Stimulated activated naive B cell treated with anti-CD40 and anti-IgM and Interleukin-4, amounts not matched to agents 10 μg/mL and 1 μg/mL and 100 μg/mL, for 72 hours (primary cell): Measurements from ENCODE around the gene TTLL5.
"Not testable (repeated sequence)": the region's sequence is repeated elsewhere in the genome, so short reads cannot be mapped to it uniquely, and the experiment has no call there.

Experiments
- ATAC-seq, 2 donors: fragments of 150-1000 bp; cut with Tn5 transposase; replicated peaks; 2 replicates each; pipeline ENCODE4 v1.10.0; 2021; ENCODE audit warnings: moderate library complexity in 1 of 2
- DNase-seq: peaks from one replicate; pipeline ENCODE4 v3.0.0; 2021
- H3K27ac Mint-ChIP-seq: one replicate; pipeline ENCODE4 v1.8.0; 2022; ENCODE audit warnings: mild to moderate bottlenecking, mixed read lengths
- H3K27me3 Mint-ChIP-seq, 2 donors: one replicate each; pipeline ENCODE4 v1.8.0; 2022; ENCODE audit warnings: mixed read lengths in 2 of 2
- H3K36me3 Mint-ChIP-seq, 2 donors: one replicate each; pipeline ENCODE4 v1.8.0; 2022; ENCODE audit warnings: mixed read lengths in 2 of 2, mild to moderate bottlenecking in 1 of 2
- H3K4me1 Mint-ChIP-seq, 2 donors: one replicate each; pipeline ENCODE4 v1.8.0; 2022; ENCODE audit warnings: mixed read lengths in 2 of 2, mild to moderate bottlenecking in 1 of 2
- H3K4me3 Mint-ChIP-seq, 2 donors: one replicate each; pipeline ENCODE4 v1.8.0; 2022; ENCODE audit warnings: mild to moderate bottlenecking in 2 of 2, mixed read lengths in 2 of 2, moderate library complexity in 1 of 2
- H3K9me3 Mint-ChIP-seq, 2 donors: one replicate each; pipeline ENCODE4 v1.8.0; 2022; ENCODE audit warnings: mixed read lengths in 2 of 2, mild to moderate bottlenecking in 1 of 2

Gene TTLL5

GRCh38 chr14:75842551-75842950, 181.5 kb downstream of the TTLL5 start:
- Mint-ChIP-seq H3K4me1 (no peaks in the 10 kb centered on the region), H3K27me3 (no peaks in the 10 kb centered on the region), H3K9me3 (peaks cover 7 to 8% of the 10 kb centered on the region in 2 donors), H3K27ac (no peak overlapping the region), H3K36me3 (peaks cover 19 to 35% of the 10 kb centered on the region in 2 donors), H3K4me3 (no peak overlapping the region)
- no peak for DNase-seq
- no peak for ATAC-seq

DNA sequence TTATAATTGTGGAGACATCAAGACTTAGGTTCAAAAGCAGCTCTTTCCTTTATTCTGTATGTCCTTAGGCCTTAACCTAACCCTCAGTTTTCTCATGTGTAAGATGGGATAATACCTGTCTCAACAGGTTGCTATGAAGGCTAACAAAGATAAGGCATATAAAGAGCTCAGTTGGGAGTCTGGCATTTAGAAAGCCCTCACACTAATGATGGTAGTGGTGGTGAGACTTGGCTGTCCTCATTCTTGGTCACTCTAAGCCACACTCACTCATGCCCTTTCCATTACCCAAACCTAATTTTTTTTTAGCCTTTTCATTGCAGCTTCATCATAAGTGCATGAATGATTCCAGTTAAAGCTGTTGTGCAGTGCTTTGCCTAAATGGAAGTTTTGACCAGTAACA, 183.4 kb downstream of the TTLL5 start:
- DNase-seq (no peak), ATAC-seq (no peak)
- no peaks in the 10 kb centered on the region for H3K9me3 Mint-ChIP-seq
- no peaks in the 10 kb centered on the region for H3K27me3 Mint-ChIP-seq
- peaks cover 7 to 27% of the 10 kb centered on the region in 2 donors for H3K36me3 Mint-ChIP-seq
- no peak overlapping the region for H3K27ac Mint-ChIP-seq
- no peak overlapping the region for H3K4me3 Mint-ChIP-seq
- no peaks in the 10 kb centered on the region for H3K4me1 Mint-ChIP-seq

DNA sequence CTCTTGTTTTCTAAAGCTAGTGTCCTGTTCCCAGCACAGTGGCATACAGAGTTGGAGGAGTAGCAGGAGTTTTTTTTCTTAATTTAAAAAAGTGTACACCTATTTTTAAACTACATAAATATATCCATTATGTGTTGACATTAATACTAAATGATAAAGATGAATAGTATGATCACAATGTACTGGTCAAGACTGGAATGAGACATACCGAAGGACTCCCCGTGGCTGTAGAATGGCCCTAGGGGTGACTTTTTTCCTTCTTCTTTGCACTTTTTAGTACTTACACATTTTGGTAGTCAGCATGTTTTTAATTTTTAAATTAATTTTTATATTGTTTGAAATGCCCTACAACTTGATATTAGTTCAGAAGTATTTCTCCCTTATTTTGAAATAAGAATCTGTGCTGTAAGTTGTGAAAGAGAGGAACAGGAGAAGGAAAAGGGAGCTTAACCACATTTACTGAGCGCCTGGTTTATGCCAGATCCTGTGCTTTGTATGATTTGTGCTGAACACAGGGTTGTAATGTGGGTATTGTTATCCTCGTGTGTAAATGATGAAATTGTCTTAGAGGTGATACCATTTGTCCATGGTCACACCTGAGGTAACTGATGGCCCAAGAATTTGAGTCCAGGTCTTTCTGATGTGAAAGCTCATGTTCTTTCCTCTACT, 184.2 kb downstream of the TTLL5 start:
- no peaks in the 10 kb centered on the region for H3K4me1 Mint-ChIP-seq
- no peak for DNase-seq
- no peak overlapping the region for H3K4me3 Mint-ChIP-seq
- H3K27me3 Mint-ChIP-seq: no peaks in the 10 kb centered on the region
- peaks cover 5 to 24% of the 10 kb centered on the region in 2 donors for H3K36me3 Mint-ChIP-seq
- ATAC-seq: no peak
- no peaks in the 10 kb centered on the region for H3K9me3 Mint-ChIP-seq
- no peak overlapping the region for H3K27ac Mint-ChIP-seq

DNA sequence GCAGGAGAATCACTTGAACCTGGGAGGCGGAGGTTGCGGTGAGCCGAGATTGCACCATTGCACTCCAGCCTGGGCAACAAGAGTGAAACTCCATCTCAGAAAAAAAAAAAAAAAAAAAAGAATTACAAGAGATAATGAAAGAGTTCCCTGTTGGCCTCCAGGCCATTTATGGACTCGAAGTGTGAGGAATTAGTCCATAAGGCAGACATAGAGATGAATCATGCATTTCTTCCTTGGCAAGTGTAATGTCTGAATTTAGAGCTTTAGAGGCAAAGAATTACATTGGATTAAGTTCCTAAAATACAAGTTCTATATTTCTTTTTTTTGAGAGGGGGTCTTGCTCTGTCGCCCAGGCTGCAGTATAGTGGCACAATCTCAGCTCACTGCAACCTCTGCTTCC, 185.6 kb downstream of the TTLL5 start:
- ATAC-seq, H3K9me3 Mint-ChIP-seq, H3K4me1 Mint-ChIP-seq, H3K4me3 Mint-ChIP-seq, H3K27ac Mint-ChIP-seq, H3K27me3 Mint-ChIP-seq, DNase-seq: not testable (repeated sequence)
- H3K36me3 Mint-ChIP-seq: peaks cover 5 to 15% of the 10 kb centered on the region in 2 donors

DNA sequence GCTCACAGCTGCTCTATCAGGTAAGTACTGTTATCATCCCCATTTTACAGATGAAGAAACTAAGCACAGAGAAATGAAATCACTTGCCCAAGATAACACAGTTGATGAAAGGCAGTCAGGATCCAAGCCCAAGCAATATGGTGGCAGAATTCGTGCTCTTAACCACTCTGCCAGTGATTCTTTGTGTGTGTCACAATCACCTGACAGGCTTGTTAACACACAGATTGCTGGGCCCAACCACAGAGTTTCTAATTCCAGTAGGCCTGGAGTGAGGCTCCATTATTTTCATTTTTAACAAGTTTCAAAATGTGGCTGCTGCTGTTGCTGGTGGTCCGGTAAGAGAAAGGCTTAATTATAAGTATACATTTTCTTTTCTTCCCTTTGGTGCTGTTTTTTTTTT, 186.5 kb downstream of the TTLL5 start:
- Mint-ChIP-seq H3K27me3 (no peaks in the 10 kb centered on the region), H3K27ac (no peak overlapping the region), H3K4me3 (no peak overlapping the region), H3K9me3 (no peaks in the 10 kb centered on the region), H3K36me3 (peaks cover 3 to 12% of the 10 kb centered on the region in 2 donors), H3K4me1 (no peaks in the 10 kb centered on the region)
- DNase-seq: no peak
- ATAC-seq: no peak

DNA sequence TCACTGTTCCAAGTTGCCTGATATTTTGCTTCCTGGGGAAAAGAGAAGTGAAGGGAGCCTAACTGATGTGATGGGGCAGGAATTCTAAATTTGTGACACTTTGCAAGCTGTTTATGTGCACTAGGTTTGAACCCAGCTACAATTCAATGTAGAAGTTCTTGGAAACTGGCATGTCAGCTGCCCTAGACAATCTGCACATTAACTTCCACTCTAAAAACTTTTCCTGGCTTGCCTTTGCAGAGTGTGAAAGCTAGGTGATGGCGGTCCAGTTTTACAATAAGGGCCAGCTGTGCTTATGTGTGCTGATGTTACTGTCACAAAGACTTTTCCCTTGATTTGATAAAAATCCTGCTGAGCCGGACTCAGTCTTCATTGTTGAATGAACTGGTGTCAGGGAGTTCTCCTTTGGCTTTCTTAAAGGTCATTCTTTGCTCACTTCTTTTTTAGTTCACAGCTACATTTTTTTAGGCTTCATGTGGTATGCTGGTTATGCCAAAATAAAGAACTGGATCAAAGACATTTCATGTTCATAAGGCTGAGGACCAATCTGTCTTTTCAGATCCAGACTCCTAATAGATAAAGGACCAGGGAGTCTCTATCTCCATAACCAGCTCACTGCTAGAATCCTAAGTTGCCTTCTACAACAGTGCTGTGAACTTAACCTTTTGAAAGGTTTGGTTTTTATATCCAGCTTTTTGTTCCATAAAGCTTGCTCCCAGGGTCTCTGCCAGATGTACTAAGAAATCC, 187.3 kb downstream of the TTLL5 start:
- no peak overlapping the region for H3K27ac Mint-ChIP-seq
- no peaks in the 10 kb centered on the region for H3K9me3 Mint-ChIP-seq
- H3K4me1 Mint-ChIP-seq: no peaks in the 10 kb centered on the region
- H3K4me3 Mint-ChIP-seq: no peak overlapping the region
- no peaks in the 10 kb centered on the region for H3K27me3 Mint-ChIP-seq
- ATAC-seq (no peak), DNase-seq (no peak)
- H3K36me3 Mint-ChIP-seq: peaks cover 3 to 12% of the 10 kb centered on the region in 2 donors

DNA sequence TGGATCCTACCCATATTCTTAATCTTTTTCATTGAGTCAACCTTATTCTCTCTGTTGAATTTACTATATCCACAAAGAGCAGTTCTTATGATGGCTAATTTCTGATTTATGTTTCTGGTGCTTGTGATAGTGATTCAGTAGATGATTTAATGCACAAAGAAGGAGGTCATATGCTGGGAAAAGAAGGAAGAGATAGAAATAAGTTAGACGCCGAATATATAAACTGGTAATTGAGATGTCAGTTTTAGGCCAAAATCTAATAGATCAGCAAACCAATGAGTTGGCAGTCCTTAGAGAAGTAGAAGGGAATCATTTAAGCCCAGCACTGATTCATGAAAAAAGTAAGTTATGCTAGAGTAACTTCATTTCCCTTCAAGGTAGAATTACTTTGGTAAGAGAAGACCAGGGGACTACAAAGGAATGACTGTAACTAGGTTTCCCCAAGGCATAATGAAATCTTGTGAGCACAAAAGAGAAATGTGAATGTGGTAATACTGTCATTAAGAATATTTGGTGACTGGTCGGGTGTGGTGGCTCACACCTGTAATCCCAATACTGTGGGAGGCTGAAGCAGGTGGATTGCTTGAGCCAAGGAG, 188.4 kb downstream of the TTLL5 start:
- ATAC-seq (no peak), DNase-seq (no peak)
- no peak overlapping the region for H3K4me3 Mint-ChIP-seq
- H3K36me3 Mint-ChIP-seq: peaks cover 6 to 15% of the 10 kb centered on the region in 2 donors
- H3K9me3 Mint-ChIP-seq: no peaks in the 10 kb centered on the region
- H3K4me1 Mint-ChIP-seq: no peaks in the 10 kb centered on the region
- no peak overlapping the region for H3K27ac Mint-ChIP-seq
- no peaks in the 10 kb centered on the region for H3K27me3 Mint-ChIP-seq

DNA sequence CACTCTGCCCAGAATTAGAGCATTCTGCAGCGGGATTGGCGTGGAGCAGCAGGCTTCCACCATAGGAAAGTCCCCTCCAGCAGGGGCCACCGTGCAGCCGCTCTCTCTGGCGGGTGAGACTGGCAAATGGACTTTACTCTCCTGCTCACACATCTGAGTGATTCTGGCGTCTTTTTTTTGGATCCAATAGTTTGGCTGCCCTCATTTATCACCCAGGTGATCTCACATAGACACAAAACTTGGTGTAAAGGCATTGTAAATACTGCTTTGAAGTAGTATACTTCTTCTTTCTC, 190.5 kb downstream of the TTLL5 start:
- Mint-ChIP-seq H3K9me3 (no peaks in the 10 kb centered on the region), H3K4me3 (no peak overlapping the region), H3K4me1 (no peaks in the 10 kb centered on the region), H3K27me3 (no peaks in the 10 kb centered on the region), H3K27ac (no peak overlapping the region), H3K36me3 (peaks cover 12 to 23% of the 10 kb centered on the region in 2 donors)
- DNase-seq (no peak), ATAC-seq (no peak)

DNA sequence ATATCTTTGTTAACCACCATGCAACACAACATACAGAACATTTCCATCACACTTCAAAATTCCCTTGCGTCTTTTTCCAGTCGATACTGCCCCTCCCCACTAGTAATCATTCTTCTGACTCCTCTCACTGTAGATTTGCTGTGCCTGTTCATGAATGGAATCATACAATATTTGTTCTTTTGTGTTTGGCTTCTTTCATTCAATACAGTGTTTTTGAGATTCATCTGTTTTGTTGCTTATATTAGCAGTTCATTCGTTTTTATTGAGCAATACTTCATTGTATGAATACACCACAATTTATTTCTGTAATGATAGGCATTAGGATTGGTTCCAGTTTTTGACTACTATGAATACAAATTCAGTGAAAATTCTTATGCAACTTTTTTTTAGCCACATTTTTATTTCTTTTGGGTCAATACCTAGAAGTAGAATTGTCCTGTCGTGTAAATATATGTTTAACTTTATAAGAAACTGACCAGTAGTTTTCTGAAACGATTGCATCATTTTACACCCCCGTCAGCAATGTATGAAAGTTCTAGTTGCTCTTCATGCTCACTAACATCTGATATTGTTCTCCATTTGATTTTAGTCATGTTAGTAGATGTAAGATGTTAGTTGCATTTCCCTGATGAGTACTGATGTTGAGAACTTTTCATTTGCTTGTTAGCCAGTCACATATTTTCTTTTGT, 193.2 kb downstream of the TTLL5 start:
- no peak overlapping the region for H3K27ac Mint-ChIP-seq
- no peaks in the 10 kb centered on the region for H3K27me3 Mint-ChIP-seq
- peaks cover 8 to 16% of the 10 kb centered on the region in 2 donors for H3K36me3 Mint-ChIP-seq
- ATAC-seq (no peak), DNase-seq (no peak)
- H3K9me3 Mint-ChIP-seq: no peaks in the 10 kb centered on the region
- no peak overlapping the region for H3K4me3 Mint-ChIP-seq
- no peaks in the 10 kb centered on the region for H3K4me1 Mint-ChIP-seq

- Mint-ChIP-seq H3K4me3 (no peak overlapping the region), H3K9me3 (no peaks in the 10 kb centered on the region), H3K27me3 (no peaks in the 10 kb centered on the region), H3K36me3 (peaks cover 8 to 14% of the 10 kb centered on the region in 2 donors), H3K27ac (no peak overlapping the region), H3K4me1 (peaks cover 0 to 2% of the 10 kb centered on the region in 2 donors)
- DNase-seq (no peak), ATAC-seq (no peak)
Measured at GRCh38 chr14:75857199-75857598, 196.2 kb downstream of the TTLL5 start.

DNA sequence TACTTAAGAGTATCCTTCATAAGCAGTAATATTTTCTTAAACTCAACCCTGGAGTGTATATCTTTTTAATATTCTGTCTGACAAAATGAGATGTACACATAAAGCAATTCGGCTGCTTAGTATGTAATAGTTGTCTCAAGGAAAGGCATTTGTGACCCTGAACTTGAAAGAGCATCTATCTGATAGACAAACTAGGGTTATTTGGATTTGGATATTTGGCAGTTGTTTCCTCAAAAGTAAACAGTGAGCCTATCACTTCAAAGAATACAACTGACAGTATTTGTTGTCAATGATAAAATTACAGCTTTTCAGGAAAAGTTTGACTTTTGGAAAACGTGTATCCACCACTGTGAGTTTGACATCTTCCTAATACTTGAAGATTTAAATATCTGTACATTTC, 197.3 kb downstream of the TTLL5 start:
- peaks cover 0 to 2% of the 10 kb centered on the region in 2 donors for H3K4me1 Mint-ChIP-seq
- no peak for DNase-seq
- H3K4me3 Mint-ChIP-seq: no peak overlapping the region
- no peaks in the 10 kb centered on the region for H3K27me3 Mint-ChIP-seq
- no peak for ATAC-seq
- H3K36me3 Mint-ChIP-seq: peaks cover 8 to 17% of the 10 kb centered on the region in 2 donors
- no peak overlapping the region for H3K27ac Mint-ChIP-seq
- H3K9me3 Mint-ChIP-seq: no peaks in the 10 kb centered on the region

- DNase-seq: no peak
- no peaks in the 10 kb centered on the region for H3K27me3 Mint-ChIP-seq
- H3K4me3 Mint-ChIP-seq: no peak overlapping the region
Measured at GRCh38 chr14:75859746-75860145, 198.7 kb downstream of the TTLL5 start.

DNA sequence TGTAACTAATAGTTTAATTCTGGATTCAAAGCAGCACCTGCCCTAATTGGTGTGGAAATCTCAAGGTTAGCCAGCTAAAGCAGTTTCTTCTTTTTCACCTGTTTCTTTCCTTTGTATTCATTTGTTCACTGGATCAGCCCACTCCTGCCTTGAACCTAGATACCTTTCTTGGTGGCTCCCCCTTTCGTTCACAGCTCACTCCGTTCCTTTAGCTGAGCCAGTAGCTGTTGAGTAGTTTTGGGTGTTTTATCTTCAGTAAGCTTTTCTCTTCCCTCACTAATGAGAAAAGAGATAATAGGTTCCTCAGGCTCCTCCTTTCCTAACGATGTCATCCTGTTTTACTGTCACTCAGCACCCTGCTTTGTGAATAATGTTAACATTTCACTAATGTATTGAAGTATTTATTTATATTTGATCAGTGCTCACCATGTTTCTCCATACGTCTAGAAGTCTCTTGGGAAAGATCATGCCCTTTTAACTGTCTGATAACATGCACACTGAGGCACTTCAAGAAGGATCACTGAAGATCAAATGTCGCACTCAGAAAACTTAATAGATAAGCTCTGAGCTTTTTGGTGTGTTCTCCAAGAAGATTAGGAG, 199.6 kb downstream of the TTLL5 start:
- peaks cover 0 to 2% of the 10 kb centered on the region in 2 donors for H3K4me1 Mint-ChIP-seq
- ATAC-seq (no peak), DNase-seq (no peak)
- no peaks in the 10 kb centered on the region for H3K27me3 Mint-ChIP-seq
- H3K36me3 Mint-ChIP-seq: peaks cover 4 to 12% of the 10 kb centered on the region in 2 donors
- H3K4me3 Mint-ChIP-seq: no peak overlapping the region
- H3K9me3 Mint-ChIP-seq: no peaks in the 10 kb centered on the region
- no peak overlapping the region for H3K27ac Mint-ChIP-seq

More at GRCh38 chr14:75859746-75860145, 198.7 kb downstream of the TTLL5 start:
- peaks cover 0 to 2% of the 10 kb centered on the region in 2 donors for H3K4me1 Mint-ChIP-seq
- no peaks in the 10 kb centered on the region for H3K9me3 Mint-ChIP-seq
- no peak for ATAC-seq
- H3K27ac Mint-ChIP-seq: no peak overlapping the region
- peaks cover 6 to 18% of the 10 kb centered on the region in 2 donors for H3K36me3 Mint-ChIP-seq

GRCh38 chr14:75861161-75861621, 200.1 kb downstream of the TTLL5 start:
- H3K36me3 Mint-ChIP-seq: peaks cover 3 to 10% of the 10 kb centered on the region in 2 donors
- no peaks in the 10 kb centered on the region for H3K9me3 Mint-ChIP-seq
- no peak overlapping the region for H3K4me3 Mint-ChIP-seq
- peaks cover 0 to 2% of the 10 kb centered on the region in 2 donors for H3K4me1 Mint-ChIP-seq
- ATAC-seq (no peak), DNase-seq (no peak)
- H3K27me3 Mint-ChIP-seq: no peaks in the 10 kb centered on the region
- no peak overlapping the region for H3K27ac Mint-ChIP-seq
